Islet of Langerhans (tissue), 1 donor: ENCODE data around the gene MTFR1L.
"Not testable (repeated sequence)": the region's sequence is repeated elsewhere in the genome, so short reads cannot be mapped to it uniquely, and the experiment has no call there.

Experiments used
- FAIRE-seq: peaks from one replicate; lab custom pipeline; 2011; peaks lifted over from hg19 to GRCh38; lab: Jason Lieb, UNC

MTFR1L gene

GRCh38 chr1:25828491-25828890, 8.7 kb downstream of the MTFR1L start:
- FAIRE-seq, result no peak

GRCh38 chr1:25829046-25829445, 9.3 kb downstream of the MTFR1L start:
- no peak for FAIRE-seq

- no peak for FAIRE-seq
Observed at GRCh38 chr1:25831569-25832196, 11.9 kb downstream of the MTFR1L start.

- no peak for FAIRE-seq
Observed at GRCh38 chr1:25832336-25833037, 12.7 kb downstream of the MTFR1L start.

GRCh38 chr1:25833158-25833557, 13.4 kb downstream of the MTFR1L start:
- FAIRE-seq, result no peak

GRCh38 chr1:25834894-25835293, 15.1 kb downstream of the MTFR1L start:
- no peak for FAIRE-seq

- no peak for FAIRE-seq
Observed at GRCh38 chr1:25836695-25837094, 16.9 kb downstream of the MTFR1L start.

GRCh38 chr1:25837262-25837875, 17.6 kb downstream of the MTFR1L start:
- FAIRE-seq, result peak; percentile 80

- FAIRE-seq, result not testable (repeated sequence)
Observed at GRCh38 chr1:25839808-25840207, 20.1 kb downstream of the MTFR1L start.

- no peak for FAIRE-seq
Observed at GRCh38 chr1:25843483-25843882, 23.7 kb downstream of the MTFR1L start.

GRCh38 chr1:25844536-25845337, 25.0 kb downstream of the MTFR1L start:
- FAIRE-seq, result no peak

GRCh38 chr1:25845664-25846063, 25.9 kb downstream of the MTFR1L start:
- FAIRE-seq, result no peak

- FAIRE-seq, result no peak
Observed at GRCh38 chr1:25847929-25848328, 28.2 kb downstream of the MTFR1L start.

GRCh38 chr1:25848531-25848930, 28.8 kb downstream of the MTFR1L start:
- FAIRE-seq, result no peak

- no peak for FAIRE-seq
Observed at GRCh38 chr1:25854554-25854953, 34.8 kb downstream of the MTFR1L start.

- FAIRE-seq, result no peak
Observed at GRCh38 chr1:25856856-25857255, 37.1 kb downstream of the MTFR1L start.

GRCh38 chr1:25858494-25858893, 38.7 kb downstream of the MTFR1L start:
- no peak for FAIRE-seq

GRCh38 chr1:25858906-25859789, 39.4 kb downstream of the MTFR1L start, which contains the start of gene AUNIP:
Gene AUNIP (minus strand): TSS chr1:25859457. CDS start chr1:25859357, 100 bp downstream.
- FAIRE-seq, result no peak

- no peak for FAIRE-seq
Observed at GRCh38 chr1:25861316-25862286, 41.8 kb downstream of the MTFR1L start.

GRCh38 chr1:25862785-25863485, 43.2 kb downstream of the MTFR1L start:
- no peak for FAIRE-seq
